B cell (primary cell): ENCODE results near the gene TBC1D10A. TPM values are rescaled to one million over a fixed set of nuclear protein-coding genes. Genes with fewer than 3 reads are reported as not detected.

Experiments used
- ATAC-seq: fragments of 200-7000 bp; cut with Tn5 transposase; one replicate; pipeline ENCODE4 v1.10.0; 2021; ENCODE audit warnings: low read depth, mild to moderate bottlenecking, moderate number of reproducible peaks, moderate library complexity
- CTCF ChIA-PET: fragments of 350-600 bp; sonication (Branson Sonifier 250); formaldehyde crosslinking; loops from one replicate; lab custom pipeline; 2021; ENCODE audit warnings: antibody characterized with exemption, inconsistent platforms; lab: Charles Lee
- POLR2A ChIA-PET: fragments of 350-600 bp; sonication (Branson Sonifier 250); formaldehyde crosslinking; loops from one replicate; lab custom pipeline; 2021; ENCODE audit warnings: antibody characterized with exemption; lab: Charles Lee
- DNase-seq: peaks from one replicate; pipeline ENCODE4 v3.0.0; 2013
- H2AFZ ChIP-seq: 2 replicates; pipeline ENCODE4 v1.6.1; 2012; ENCODE audit warnings: mild to moderate bottlenecking, low read depth, low read length; ENCODE audit not compliant: insufficient read depth, poor library complexity, severe bottlenecking
- H3K27ac ChIP-seq, 2 donors: 1 replicate in 1 of 2; 2 replicates in 1 of 2; pipeline ENCODE4 v1.5.1; 2012 to 2013; ENCODE audit warnings: low read length in 2 of 2, mild to moderate bottlenecking in 2 of 2, moderate library complexity in 1 of 2
- H3K27me3 ChIP-seq, 4 experiments: fragments of 200-600 bp in 1 of 4; sonication (generic) in 1 of 4; replicated peaks in 1 of 4; 1 replicate in 2 of 4; 2 replicates in 2 of 4; pipeline versions ENCODE4 v1.6.1 to v1.7.0; 2013 to 2016; ENCODE audit warnings: low read length in 3 of 4, mild to moderate bottlenecking in 2 of 4, mixed read lengths in 1 of 4, moderate library complexity in 1 of 4; ENCODE audit not compliant: insufficient read depth in 4 of 4, control insufficient read depth in 3 of 4; ENCODE audit errors: control extremely low read depth in 1 of 4
- H3K36me3 ChIP-seq, 2 experiments: replicated peaks in 1 of 2; 1 replicate in 1 of 2; 2 replicates in 1 of 2; pipeline versions ENCODE4 v1.6.1 to v1.7.1; 2013; ENCODE audit warnings: low read length in 1 of 2; ENCODE audit not compliant: insufficient read depth in 2 of 2, control insufficient read depth in 1 of 2; ENCODE audit errors: control extremely low read depth in 1 of 2, extremely low read depth in 1 of 2
- H3K4me1 ChIP-seq, 2 donors: fragments of 200-600 bp in 1 of 2; sonication (generic) in 1 of 2; 1 replicate in 1 of 2; 2 replicates in 1 of 2; pipeline versions ENCODE4 v1.5.1 to v1.6.1; 2013 to 2017; ENCODE audit warnings: low read length in 2 of 2; ENCODE audit not compliant: control insufficient read depth in 2 of 2, insufficient read depth in 2 of 2
- H3K4me2 ChIP-seq: replicated peaks from 2 replicates; pipeline ENCODE3; 2012; ENCODE audit warnings: mild to moderate bottlenecking, low read depth, low read length; ENCODE audit not compliant: poor library complexity, severe bottlenecking
- H3K4me3 ChIP-seq, 5 experiments: fragments of 200-600 bp in 1 of 5; sonication (generic) in 1 of 5; 1 replicate in 3 of 5; 2 replicates in 2 of 5; pipeline versions ENCODE4 v1.5.1 to v1.7.0; 2011 to 2016; ENCODE audit warnings: low read length in 4 of 5, mild to moderate bottlenecking in 4 of 5, low read depth in 2 of 5, control low read depth in 1 of 5, moderate library complexity in 1 of 5; ENCODE audit not compliant: insufficient read depth in 1 of 5; ENCODE audit errors: control extremely low read depth in 1 of 5, extremely low read depth in 1 of 5
- H3K79me2 ChIP-seq: fragments of 200-600 bp; sonication (generic); one replicate; pipeline ENCODE4 v1.6.0; 2016; ENCODE audit warnings: low read length; ENCODE audit not compliant: control insufficient read depth, insufficient read depth
- H3K9ac ChIP-seq: fragments of 200-600 bp; sonication (generic); 2 replicates; pipeline ENCODE4 v1.6.1; 2017; ENCODE audit warnings: mild to moderate bottlenecking, low read length, moderate library complexity
- H3K9me3 ChIP-seq, 3 donors: one replicate each; pipeline versions ENCODE4 v1.6.1 to v1.7.1; 2013; ENCODE audit warnings: low read length in 2 of 3; ENCODE audit not compliant: control insufficient read depth in 2 of 3, insufficient read depth in 1 of 3; ENCODE audit errors: control extremely low read depth in 1 of 3
- H4K20me1 ChIP-seq: 2 replicates; pipeline ENCODE4 v1.6.0; 2012; ENCODE audit warnings: mild to moderate bottlenecking, low read length; ENCODE audit not compliant: insufficient read depth, control insufficient read depth, poor library complexity, severe bottlenecking
- H3K27ac Mint-ChIP-seq: one replicate; pipeline ENCODE4 v1.8.0; 2021; ENCODE audit warnings: mixed read lengths
- H3K27me3 Mint-ChIP-seq: one replicate; pipeline ENCODE4 v1.8.0; 2021; ENCODE audit warnings: mixed read lengths
- H3K4me1 Mint-ChIP-seq: one replicate; pipeline ENCODE4 v1.8.0; 2021; ENCODE audit warnings: mixed read lengths
- H3K4me3 Mint-ChIP-seq: one replicate; pipeline ENCODE4 v1.8.0; 2021; ENCODE audit warnings: mixed read lengths
- H3K9me3 Mint-ChIP-seq: one replicate; pipeline ENCODE4 v1.8.0; 2022; ENCODE audit warnings: mixed read lengths; ENCODE audit not compliant: insufficient read depth
- CTCF ChIP-seq: fragments of 200-600 bp; IDR thresholded peaks from one replicate; pipeline ENCODE4 v1.8.0; 2022; ENCODE audit warnings: antibody characterized with exemption, mild to moderate bottlenecking
- EZH2 ChIP-seq: IDR thresholded peaks from 2 replicates; pipeline ENCODE4 v1.6.1; 2012; ENCODE audit warnings: borderline replicate concordance, low read depth, mild to moderate bottlenecking, moderate library complexity, low read length; ENCODE audit not compliant: insufficient read depth, poor library complexity, severe bottlenecking
- WGBS: methylation state at CpG from one replicate; pipeline ENCODE4 v1.1.5; 2013; ENCODE audit warnings: missing lambda C conversion rate; ENCODE audit not compliant: insufficient coverage; 5-methylcytosine and 5-hydroxymethylcytosine counted together
- intact Hi-C: fragments of 100-400 bp; cut with micrococcal nuclease; formaldehyde crosslinking; loops from one replicate; pipeline ENCODE4 v1.10.0; 2022
- polyA plus RNA-seq: library from polyadenylated mRNA; depleted of rRNA; stranded (reverse); fragments of >200 nt; gene quantifications from 2 replicates; pipeline ENCODE4 v1.2.3, GENCODE V29; 2012
- total RNA-seq, 2 donors: library from RNA; stranded (reverse); fragments of 120-200 nt in 1 of 2; gene quantifications; 1 replicate in 1 of 2; 2 replicates in 1 of 2; pipeline versions ENCODE4 v1.2.3 to v1.2.4, GENCODE V29; 2013 to 2022

The TBC1D10A gene
- total and polyA plus RNA-seq, 2 donors (not counting 1 experiment from before 2014, with no cell fraction given), result 45.2 to 58.4 TPM

- peaks cover 0 to 78% of the 10 kb centered on the region in 2 experiments for H3K36me3 ChIP-seq
- DNase-seq, result no peak
- Mint-ChIP-seq H3K27me3 (no peaks in the 10 kb centered on the region), H3K4me3 (no peak overlapping the region), H3K27ac (no peak overlapping the region), H3K4me1 (peaks cover 30% of the 10 kb centered on the region), H3K9me3 (no peaks in the 10 kb centered on the region)
- H3K4me2 ChIP-seq, result no peak overlapping the region
- 96% methylated on average over 9 of the region's 11 CpGs for WGBS
- no peak overlapping the region for H3K9ac ChIP-seq
- no peak for ATAC-seq
- H3K27ac ChIP-seq, result no peak overlapping the region
- no peaks in the 10 kb centered on the region for H3K9me3 ChIP-seq
- peaks cover 11 to 25% of the 10 kb centered on the region in 2 donors for H3K4me1 ChIP-seq
- no peak overlapping the region for H3K4me3 ChIP-seq
- TF ChIP-seq CTCF, result no peak
- TF ChIP-seq EZH2, result no peak
- no peaks in the 10 kb centered on the region for H3K27me3 ChIP-seq
- peaks cover 20% of the 10 kb centered on the region for H4K20me1 ChIP-seq
- H2AFZ ChIP-seq, result no peak overlapping the region
- intact Hi-C loops, result no loop called here
- ChIA-PET CTCF (interaction anchor here (12.6 to 13.2 kb wide), 2 partner anchors 14 to 95 kb away, joined by 229 to 510 read pairs; partner anchors contain the start of genes RNF215 and SEC14L2), POLR2A (no interaction called here)
- peaks cover 62% of the 10 kb centered on the region for H3K79me2 ChIP-seq
These were observed 31.9 kb downstream of the TBC1D10A start for GRCh38 chr22:30294830-30295229.

GRCh38 chr22:30294066-30294465, 32.7 kb downstream of the TBC1D10A start:
- Histone ChIP-seq H3K79me2 (peaks cover 56% of the 10 kb centered on the region), H3K27me3 (no peaks in the 10 kb centered on the region), H4K20me1 (peaks cover 20% of the 10 kb centered on the region), H3K4me1 (peaks cover 11 to 26% of the 10 kb centered on the region in 2 donors), H3K27ac (no peak overlapping the region), H3K9ac (no peak overlapping the region), H2AFZ (no peak overlapping the region), H3K4me3 (no peak overlapping the region), H3K4me2 (no peak overlapping the region), H3K9me3 (no peaks in the 10 kb centered on the region), H3K36me3 (peaks cover 0 to 70% of the 10 kb centered on the region in 2 experiments)
- Mint-ChIP-seq H3K27me3 (no peaks in the 10 kb centered on the region), H3K4me3 (no peak overlapping the region), H3K9me3 (no peaks in the 10 kb centered on the region), H3K27ac (no peak overlapping the region), H3K4me1 (peaks cover 33% of the 10 kb centered on the region)
- DNase-seq (no peak), ATAC-seq (no peak)
- CTCF ChIA-PET, result interaction anchor here (1.4 to 13.2 kb wide), 3 partner anchors 15 to 96 kb away, joined by 3 to 510 read pairs (median 229); partner anchors contain the start of genes RNF215, SEC14L2 and TBC1D10A
- TF ChIP-seq EZH2 (no peak), CTCF (no peak)
- intact Hi-C loops, result no loop called here
- POLR2A ChIA-PET, result no interaction called here
- 98% methylated on average over 9 of the region's 9 CpGs for WGBS
